AG04450 (cell line): ENCODE data around the gene TMEM95. TPM values are rescaled to one million over a fixed set of nuclear protein-coding genes. Genes with fewer than 3 reads are reported as not detected.

Experiments used
- CTCF ChIA-PET: fragments of 300-600, 350-600 bp; formaldehyde crosslinking; extraction: SDS; loops from one replicate; lab custom pipeline; 2022; ENCODE audit warnings: antibody characterized with exemption, inconsistent platforms; lab: Charles Lee
- POLR2A ChIA-PET: fragments of 350-600 bp; formaldehyde crosslinking; extraction: SDS; loops from one replicate; lab custom pipeline; 2021; ENCODE audit warnings: antibody characterized with exemption, inconsistent platforms; lab: Yijun Ruan, JAX
- DNase-seq: peaks from one replicate; pipeline ENCODE4 v3.0.0-alpha.2; 2011; ENCODE audit warnings: low read depth, low spot score
- H3K27ac ChIP-seq: one replicate; pipeline ENCODE4 v1.5.1; 2012; ENCODE audit warnings: low read depth, low read length, control low read depth
- H3K27me3 ChIP-seq: one replicate; pipeline ENCODE4 v1.6.0; 2012; ENCODE audit warnings: low read length; ENCODE audit not compliant: control insufficient read depth, insufficient read depth
- H3K4me3 ChIP-seq: 2 replicates; pipeline ENCODE4 v1.5.1; 2011; ENCODE audit warnings: mild to moderate bottlenecking, low read depth, low read length, control low read depth
- H3K9me3 ChIP-seq: 2 replicates; pipeline ENCODE4 v1.5.1; 2012; ENCODE audit warnings: low read length; ENCODE audit not compliant: control insufficient read depth, insufficient read depth
- polyA plus RNA-seq: library from polyadenylated mRNA; depleted of rRNA; stranded (reverse); fragments of >200 nt; gene quantifications from 2 replicates; pipeline ENCODE4 v1.2.3, GENCODE V29; 2011; rRNA removed
- small RNA-seq: library from RNA; depleted of rRNA; stranded (forward); fragments of <200 nt; gene quantifications from one replicate; pipeline ENCODE3, GENCODE V24; 2012; ENCODE audit warnings: low read depth; ENCODE audit not compliant: insufficient read length
- TF ChIP-seq, protein P1 (sequence below): IDR thresholded peaks from 2 replicates; pipeline ENCODE4 v1.5.1; 2011; ENCODE audit warnings: low read depth, low read length, control low read depth, inconsistent platforms

Gene TMEM95
- polyA plus RNA-seq, 1 experiment = not detected

- DNase-seq = no peak
These were observed 51.4 kb downstream of the TMEM95 start for GRCh38 chr17:7406235-7406825.

More at GRCh38 chr17:7406235-7406825, 51.4 kb downstream of the TMEM95 start:
- Histone ChIP-seq H3K27ac (no peak overlapping the region), H3K27me3 (no peaks in the 10 kb centered on the region), H3K9me3 (no peaks in the 10 kb centered on the region; the same call in 1 of the 2 replicates), H3K4me3 (peak overlapping the region; percentile 86)
- TF ChIP-seq, protein P1, sequence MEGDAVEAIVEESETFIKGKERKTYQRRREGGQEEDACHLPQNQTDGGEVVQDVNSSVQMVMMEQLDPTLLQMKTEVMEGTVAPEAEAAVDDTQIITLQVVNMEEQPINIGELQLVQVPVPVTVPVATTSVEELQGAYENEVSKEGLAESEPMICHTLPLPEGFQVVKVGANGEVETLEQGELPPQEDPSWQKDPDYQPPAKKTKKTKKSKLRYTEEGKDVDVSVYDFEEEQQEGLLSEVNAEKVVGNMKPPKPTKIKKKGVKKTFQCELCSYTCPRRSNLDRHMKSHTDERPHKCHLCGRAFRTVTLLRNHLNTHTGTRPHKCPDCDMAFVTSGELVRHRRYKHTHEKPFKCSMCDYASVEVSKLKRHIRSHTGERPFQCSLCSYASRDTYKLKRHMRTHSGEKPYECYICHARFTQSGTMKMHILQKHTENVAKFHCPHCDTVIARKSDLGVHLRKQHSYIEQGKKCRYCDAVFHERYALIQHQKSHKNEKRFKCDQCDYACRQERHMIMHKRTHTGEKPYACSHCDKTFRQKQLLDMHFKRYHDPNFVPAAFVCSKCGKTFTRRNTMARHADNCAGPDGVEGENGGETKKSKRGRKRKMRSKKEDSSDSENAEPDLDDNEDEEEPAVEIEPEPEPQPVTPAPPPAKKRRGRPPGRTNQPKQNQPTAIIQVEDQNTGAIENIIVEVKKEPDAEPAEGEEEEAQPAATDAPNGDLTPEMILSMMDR = no peak
- CTCF ChIA-PET = interaction anchor here (0.9 to 1.7 kb wide), 2 partner anchors 30 to 155 kb away, joined by 4 to 7 read pairs; partner anchors contain the start of gene SENP3
- POLR2A ChIA-PET = no interaction called here

Small RNA genes within 50 kb of the gene (small RNA-seq; reads per million reads assigned to genes)
- gene AC026954.2 = not detected

Other genes with a start within 250 kb of the TMEM95 start
- gene ASGR2, start 240.3 kb upstream of the TMEM95 start, polyA plus RNA-seq = not detected in 2 replicates
- 1.1 and 1.5 TPM in 2 replicates for gene ASGR1, start 175.8 kb upstream of the TMEM95 start, polyA plus RNA-seq
- 10.2 and 11.6 TPM in 2 replicates for gene DLG4, start 135.3 kb upstream of the TMEM95 start, polyA plus RNA-seq
- 217 and 262 TPM in 2 replicates for gene ACADVL, start 135.2 kb upstream of the TMEM95 start, polyA plus RNA-seq
- 5.1 and 8.2 TPM in 2 replicates for gene DVL2, start 120.6 kb upstream of the TMEM95 start, polyA plus RNA-seq
- gene PHF23, start 115.7 kb upstream of the TMEM95 start, polyA plus RNA-seq = 56.3 and 58.7 TPM in 2 replicates
- gene GABARAP, start 112.7 kb upstream of the TMEM95 start, polyA plus RNA-seq = 929 and 984 TPM in 2 replicates
- gene CTDNEP1, start 103.4 kb upstream of the TMEM95 start, polyA plus RNA-seq = 115 and 151 TPM in 2 replicates
- gene ELP5, start 102.9 kb upstream of the TMEM95 start, polyA plus RNA-seq = 25.9 and 28.0 TPM in 2 replicates
- 0.84 and 1.0 TPM in 2 replicates for gene CLDN7, start 92.7 kb upstream of the TMEM95 start, polyA plus RNA-seq
- 0.15 and 0.21 TPM in 2 replicates for gene SLC2A4, start 73.4 kb upstream of the TMEM95 start, polyA plus RNA-seq
- 0.02 TPM in 1 of 2 replicates, not detected in the other for gene YBX2, start 60.5 kb upstream of the TMEM95 start, polyA plus RNA-seq
- gene EIF5A, start 47.5 kb upstream of the TMEM95 start, polyA plus RNA-seq = 466 and 469 TPM in 2 replicates
- 21.5 and 22.2 TPM in 2 replicates for gene GPS2, start 39.8 kb upstream of the TMEM95 start, polyA plus RNA-seq
- gene NEURL4, start 25.8 kb upstream of the TMEM95 start, polyA plus RNA-seq = 7.3 and 9.6 TPM in 2 replicates
- 0.35 and 0.74 TPM in 2 replicates for gene ACAP1, start 18.6 kb upstream of the TMEM95 start, polyA plus RNA-seq
- gene KCTD11, start 3.0 kb upstream of the TMEM95 start, polyA plus RNA-seq = 12.1 and 13.8 TPM in 2 replicates
- 0.22 and 0.25 TPM in 2 replicates for gene TNK1, start 25.9 kb downstream of the TMEM95 start, polyA plus RNA-seq
- gene PLSCR3, start 39.4 kb downstream of the TMEM95 start, polyA plus RNA-seq = 35.2 and 53.0 TPM in 2 replicates
- 83.8 and 104 TPM in 2 replicates for gene TMEM256, start 48.9 kb downstream of the TMEM95 start, polyA plus RNA-seq
- 8.9 and 12.4 TPM in 2 replicates for gene NLGN2, start 52.7 kb downstream of the TMEM95 start, polyA plus RNA-seq
- gene SPEM1, start 65.2 kb downstream of the TMEM95 start, polyA plus RNA-seq = not detected in 2 replicates
- not detected in 2 replicates for gene SPEM2, start 70.5 kb downstream of the TMEM95 start, polyA plus RNA-seq
- gene SPEM3, start 73.7 kb downstream of the TMEM95 start, polyA plus RNA-seq = not detected in 2 replicates
- gene TMEM102, start 80.3 kb downstream of the TMEM95 start, polyA plus RNA-seq = 1.0 and 1.1 TPM in 2 replicates
- 0.58 and 0.63 TPM in 2 replicates for gene FGF11, start 84.4 kb downstream of the TMEM95 start, polyA plus RNA-seq
- 5.3 and 6.3 TPM in 2 replicates for gene CHRNB1, start 89.9 kb downstream of the TMEM95 start, polyA plus RNA-seq
- 18.8 and 22.3 TPM in 2 replicates for gene ZBTB4, start 124.5 kb downstream of the TMEM95 start, polyA plus RNA-seq
- not detected in 2 replicates for gene SLC35G6, start 126.3 kb downstream of the TMEM95 start, polyA plus RNA-seq
- gene POLR2A, start 129.2 kb downstream of the TMEM95 start, polyA plus RNA-seq = 18.4 and 35.0 TPM in 2 replicates
- 26.0 and 27.1 TPM in 2 replicates for gene TNFSF12, start 193.9 kb downstream of the TMEM95 start, polyA plus RNA-seq
- gene TNFSF13, start 203.6 kb downstream of the TMEM95 start, polyA plus RNA-seq = 0.83 and 1.0 TPM in 2 replicates
- 67.6 and 73.4 TPM in 2 replicates for gene SENP3, start 206.8 kb downstream of the TMEM95 start, polyA plus RNA-seq
- gene CD68, start 224.5 kb downstream of the TMEM95 start, polyA plus RNA-seq = 34.1 and 39.6 TPM in 2 replicates
- gene MPDU1, start 228.7 kb downstream of the TMEM95 start, polyA plus RNA-seq = 128 and 131 TPM in 2 replicates
- 0.24 and 0.29 TPM in 2 replicates for gene SOX15, start 234.9 kb downstream of the TMEM95 start, polyA plus RNA-seq